ENCODE data around the gene CBARP.

GRCh38 chr19:1270213-1270853, 32.5 kb upstream of the CBARP start:
- no peak for TF ChIP-seq POLR2AphosphoS5 (IDR thresholded peaks at IDR 0.05; ENCODE audit: insufficient read depth, low read depth, low read length)
- no peak for TF ChIP-seq EZH2 (IDR thresholded peaks at IDR 0.05; ENCODE audit: borderline replicate concordance, low read depth, low read length, severe bottlenecking)
